Effector memory CD4-positive, alpha-beta T cell (primary cell): ENCODE measurements around the gene TAF5.
"Not testable (repeated sequence)": the region's sequence is repeated elsewhere in the genome, so short reads cannot be mapped to it uniquely, and the experiment has no call there.

Source experiments
- DNase-seq, 3 donors: peaks; one replicate each; pipeline ENCODE4 v3.0.0-alpha.2; 2020
- H3K27ac ChIP-seq: 2 replicates; pipeline ENCODE4 v1.7.0; 2013; ENCODE audit warnings: mild to moderate bottlenecking, low read length, moderate library complexity; ENCODE audit not compliant: insufficient read depth, poor library complexity, severe bottlenecking
- H3K27me3 ChIP-seq: replicated peaks from 2 replicates; pipeline ENCODE4 v1.7.0; 2013; ENCODE audit warnings: mild to moderate bottlenecking, low read length; ENCODE audit not compliant: insufficient read depth, control insufficient read depth, poor library complexity, severe bottlenecking
- H3K36me3 ChIP-seq: 2 replicates; pipeline ENCODE4 v1.7.0; 2013; ENCODE audit warnings: mild to moderate bottlenecking, low read length, moderate library complexity; ENCODE audit not compliant: control insufficient read depth, insufficient read depth
- H3K4me1 ChIP-seq: 2 replicates; pipeline ENCODE4 v1.7.0; 2013; ENCODE audit warnings: low read length, mild to moderate bottlenecking; ENCODE audit not compliant: control insufficient read depth, insufficient read depth, poor library complexity, severe bottlenecking
- H3K4me3 ChIP-seq: 2 replicates; pipeline ENCODE4 v1.7.0; 2013; ENCODE audit warnings: low read length, low read depth, mild to moderate bottlenecking; ENCODE audit not compliant: insufficient read depth, poor library complexity, severe bottlenecking
- H3K9me3 ChIP-seq: 2 replicates; pipeline ENCODE4 v1.7.0; 2013; ENCODE audit warnings: mild to moderate bottlenecking, low read length, moderate library complexity; ENCODE audit not compliant: control insufficient read depth

The TAF5 gene

GRCh38 chr10:103355906-103356599 is 11.7 kb upstream of the TAF5 start:
- H3K27me3 ChIP-seq, result no peaks in the 10 kb centered on the region
- no peak overlapping the region for H3K4me3 ChIP-seq
- no peaks in the 10 kb centered on the region for H3K9me3 ChIP-seq
- no peak for DNase-seq
- H3K27ac ChIP-seq, result no peak overlapping the region
- no peaks in the 10 kb centered on the region for H3K4me1 ChIP-seq
- no peaks in the 10 kb centered on the region for H3K36me3 ChIP-seq

DNA sequence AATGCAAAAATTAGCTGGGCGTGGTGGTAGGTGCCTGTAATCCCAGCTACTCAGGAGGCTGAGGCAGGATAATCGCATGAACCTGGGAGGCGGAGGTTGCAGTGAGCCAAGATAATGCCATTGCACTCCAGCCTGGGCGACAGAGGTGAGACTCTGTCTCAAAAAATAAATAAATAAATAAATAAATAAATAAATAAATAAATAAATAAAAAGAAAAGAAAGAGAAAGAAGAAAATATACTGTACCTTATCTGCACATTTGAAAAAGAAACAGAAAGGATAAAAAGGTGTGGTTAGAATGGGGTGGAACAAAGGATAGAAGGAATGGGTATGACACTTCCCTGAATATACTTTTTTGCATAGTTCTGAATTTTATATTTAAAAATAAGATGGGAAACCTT is 8.3 kb upstream of the TAF5 start:
- not testable (repeated sequence) for H3K36me3 ChIP-seq, H3K27me3 ChIP-seq, H3K4me3 ChIP-seq, H3K4me1 ChIP-seq, DNase-seq, H3K9me3 ChIP-seq, H3K27ac ChIP-seq

GRCh38 chr10:103360791-103361190 is 7.0 kb upstream of the TAF5 start:
- H3K27ac ChIP-seq, DNase-seq, H3K36me3 ChIP-seq, H3K4me3 ChIP-seq, H3K9me3 ChIP-seq, H3K4me1 ChIP-seq, H3K27me3 ChIP-seq: not testable (repeated sequence)

DNA sequence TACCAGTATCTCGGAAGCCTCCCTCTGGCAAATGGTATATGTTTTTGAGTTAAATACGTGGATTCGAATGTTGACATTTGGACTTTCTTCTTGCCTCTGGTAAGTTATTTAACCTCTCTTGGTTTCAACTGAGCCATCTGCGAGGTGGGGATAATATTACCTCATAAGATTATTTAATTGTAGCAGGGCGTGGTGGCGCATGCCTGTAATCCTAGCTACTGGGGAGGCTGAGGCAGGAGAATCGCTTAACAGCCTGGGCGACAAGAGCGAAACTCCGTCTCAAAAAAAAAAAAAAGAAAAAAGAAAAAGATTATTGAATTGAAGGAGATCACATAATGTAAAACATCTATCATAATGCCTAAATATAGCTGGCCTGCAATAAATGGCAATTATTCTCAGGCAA is 396 bp upstream of the TAF5 start:
- H3K27ac ChIP-seq, result peak overlapping the region; percentile 78
- no peaks in the 10 kb centered on the region for H3K27me3 ChIP-seq
- DNase-seq, result no peak
- H3K4me1 ChIP-seq, result no peaks in the 10 kb centered on the region
- no peaks in the 10 kb centered on the region for H3K36me3 ChIP-seq
- H3K9me3 ChIP-seq, result no peaks in the 10 kb centered on the region
- H3K4me3 ChIP-seq, result peak overlapping the region; percentile 93

DNA sequence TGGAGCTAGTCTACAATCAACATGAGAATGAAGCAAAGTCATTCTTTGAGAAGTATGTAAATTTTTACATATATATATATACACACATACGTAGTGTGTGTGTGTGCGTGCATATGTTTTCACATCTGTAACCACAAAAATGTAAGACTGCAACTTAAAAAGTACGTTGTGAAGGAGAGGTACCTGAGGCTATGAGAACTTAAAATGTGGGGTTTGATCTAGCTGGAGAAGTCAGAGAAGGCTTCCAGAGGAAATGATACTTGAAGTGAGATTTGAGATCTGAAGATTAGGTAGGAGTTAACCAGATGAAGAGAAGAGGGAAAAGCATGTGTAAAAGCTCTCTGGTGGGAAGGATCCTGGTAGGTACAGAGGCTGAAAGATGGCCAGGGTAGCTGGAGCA is 5.8 kb downstream of the TAF5 start:
- H3K4me3 ChIP-seq, result no peak overlapping the region
- no peaks in the 10 kb centered on the region for H3K9me3 ChIP-seq
- H3K27ac ChIP-seq, result no peak overlapping the region
- no peaks in the 10 kb centered on the region for H3K27me3 ChIP-seq
- no peaks in the 10 kb centered on the region for H3K4me1 ChIP-seq
- no peak for DNase-seq
- peaks cover 10% of the 10 kb centered on the region for H3K36me3 ChIP-seq

DNA sequence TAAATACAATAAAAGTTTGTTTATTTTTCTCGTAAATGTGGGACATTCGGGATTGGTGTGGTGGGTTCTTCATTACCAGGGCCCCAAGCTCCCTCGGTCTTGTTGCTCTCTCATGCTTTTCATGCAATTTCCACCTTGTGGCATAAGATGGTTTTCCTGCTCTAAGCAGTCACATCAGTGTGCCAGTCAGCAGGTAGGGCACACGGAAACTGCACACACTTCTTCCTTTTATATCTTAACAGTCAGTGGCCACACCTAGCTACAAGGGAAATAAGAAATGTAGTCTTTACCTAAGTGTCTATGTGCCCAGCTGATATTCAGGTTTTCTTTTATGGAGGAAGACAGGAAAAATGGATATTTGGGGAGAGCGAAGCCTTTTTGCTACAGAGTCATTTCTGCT is 6.5 kb downstream of the TAF5 start:
- H3K36me3 ChIP-seq, result peaks cover 10% of the 10 kb centered on the region
- DNase-seq, result no peak
- H3K27me3 ChIP-seq, result no peaks in the 10 kb centered on the region

GRCh38 chr10:103382769-103383168 is 15.0 kb downstream of the TAF5 start:
- Histone ChIP-seq H3K27ac (no peak overlapping the region), H3K36me3 (peaks cover 37% of the 10 kb centered on the region)
- no peak for DNase-seq

More for the DNA sequence above, 6.5 kb downstream of the TAF5 start:
- no peaks in the 10 kb centered on the region for H3K4me1 ChIP-seq
- H3K27ac ChIP-seq, result no peak overlapping the region
- H3K9me3 ChIP-seq, result no peaks in the 10 kb centered on the region
- H3K4me3 ChIP-seq, result no peak overlapping the region

DNA sequence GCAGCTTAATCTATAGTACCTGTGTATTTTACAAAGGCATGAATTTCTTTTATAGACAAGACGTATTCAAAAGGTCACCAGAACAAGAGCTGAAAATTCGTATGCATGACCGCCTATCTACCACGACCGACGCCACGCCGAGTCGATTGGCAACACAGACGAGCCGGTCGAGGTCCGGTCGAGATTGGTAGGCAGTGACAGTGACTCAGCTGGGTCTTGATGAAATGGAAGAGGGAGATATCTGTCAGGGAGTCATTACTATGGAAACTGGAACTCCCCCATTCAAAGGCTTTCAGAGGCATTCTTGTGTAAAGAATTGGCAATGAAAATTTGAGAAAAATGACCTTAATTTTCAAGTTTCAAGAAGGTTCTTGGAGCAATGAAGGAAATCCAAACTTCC is 26.4 kb downstream of the TAF5 start:
- no peak for DNase-seq
- Histone ChIP-seq H3K36me3 (peaks cover 22% of the 10 kb centered on the region), H3K27ac (no peak overlapping the region), H3K4me3 (no peak overlapping the region), H3K27me3 (no peaks in the 10 kb centered on the region), H3K4me1 (peaks cover 23% of the 10 kb centered on the region), H3K9me3 (no peaks in the 10 kb centered on the region)

More at GRCh38 chr10:103382769-103383168, 15.0 kb downstream of the TAF5 start:
- Histone ChIP-seq H3K27me3 (no peaks in the 10 kb centered on the region), H3K4me1 (no peaks in the 10 kb centered on the region), H3K9me3 (no peaks in the 10 kb centered on the region), H3K4me3 (no peak overlapping the region)

DNA sequence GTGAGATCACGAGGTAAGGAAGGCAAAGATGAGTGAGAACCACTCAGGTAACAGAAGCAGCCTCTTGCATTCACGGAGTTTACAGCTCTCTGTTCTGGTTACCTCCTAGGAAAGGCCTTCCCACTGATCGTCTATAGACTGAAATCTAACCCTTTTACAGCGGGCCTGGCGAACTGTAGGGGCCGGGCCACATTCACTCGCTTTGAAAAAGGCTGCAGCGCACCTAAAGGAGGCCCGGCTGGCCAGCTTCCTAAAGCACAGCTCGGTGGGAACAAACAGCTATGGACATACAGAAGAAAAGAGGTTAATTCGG is 27.9 kb downstream of the TAF5 start:
- H3K27ac ChIP-seq, result peak overlapping the region; percentile 72
- no peaks in the 10 kb centered on the region for H3K9me3 ChIP-seq
- DNase-seq, result no peak
- H3K27me3 ChIP-seq, result no peaks in the 10 kb centered on the region
- peak overlapping the region; percentile 90 for H3K4me3 ChIP-seq
- H3K36me3 ChIP-seq, result peaks cover 32% of the 10 kb centered on the region
- H3K4me1 ChIP-seq, result peaks cover 23% of the 10 kb centered on the region

DNA sequence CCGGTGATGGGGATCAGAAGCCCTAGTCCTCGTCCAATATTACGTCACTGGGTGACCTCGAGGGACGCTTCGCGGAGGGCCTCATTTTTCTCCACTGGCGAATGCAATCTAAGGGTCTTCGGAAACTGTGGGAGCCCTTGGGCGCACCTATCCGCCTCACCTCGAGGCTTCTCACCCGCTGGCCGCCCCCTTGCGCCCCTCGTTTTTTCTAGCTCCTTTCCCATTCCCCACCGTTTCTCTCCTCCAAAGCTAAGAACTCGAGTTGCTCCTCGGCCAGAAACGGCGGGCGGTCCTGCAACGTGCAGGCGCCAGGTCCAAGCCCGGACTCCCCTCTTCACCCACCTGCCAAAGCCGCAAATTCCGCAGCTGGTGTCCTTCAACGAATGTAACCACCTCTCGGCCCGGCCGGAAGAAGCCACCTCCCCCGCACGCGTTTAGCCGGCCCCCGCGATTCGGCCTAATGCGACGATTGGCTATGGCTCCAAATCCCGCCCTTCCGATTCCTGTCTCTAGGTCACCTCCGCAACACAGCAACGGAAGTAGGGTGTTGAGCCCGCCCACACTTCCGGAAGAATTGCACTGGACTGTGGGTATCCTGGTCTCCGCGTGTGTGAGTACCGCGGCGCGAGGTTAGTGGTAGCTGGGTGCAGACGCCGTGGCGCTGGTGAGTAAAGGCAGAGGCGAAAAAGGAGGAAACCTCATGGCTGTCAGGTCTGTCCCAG is 28.5 kb downstream of the TAF5 start, which contains the start of the genes ATP5MK and PDCD11:
ATP5MK (minus strand) TSS at position 409 of the 722 bp plus-strand sequence. CDS start 4,018 bp downstream, outside the sequence.
PDCD11 (plus strand) TSS at position 560 of the 722 bp plus-strand sequence. CDS start 1,801 bp downstream, outside the sequence.
- peak; percentile 87 to 93 (median 93) for DNase-seq
- no peaks in the 10 kb centered on the region for H3K9me3 ChIP-seq
- H3K27ac ChIP-seq, result peak within 1 kb of the TSS; percentile 72
- H3K36me3 ChIP-seq, result peaks cover 29% of the 10 kb centered on the region
- peaks cover 23% of the 10 kb centered on the region for H3K4me1 ChIP-seq
- no peaks in the 10 kb centered on the region for H3K27me3 ChIP-seq
- H3K4me3 ChIP-seq, result peak within 1 kb of the TSS; percentile 90
